HL-60/S4 treated with retinoic acid at 250 ng/mL for 4 days and 3 days (cell line): ENCODE data around the gene ZBTB4.

Experiments used
- in situ Hi-C: fragments of 300-500 bp; cut with MboI; formaldehyde crosslinking; loops from 2 replicates; pipeline ENCODE4 v1.7.0; 2022; ENCODE audit warnings: low sequenced_read_pairs

Gene ZBTB4

GRCh38 chr17:7426896-7427489 is 52.4 kb downstream of the ZBTB4 start:
- in situ Hi-C loops: no loop called here

GRCh38 chr17:7426203-7426863 is 53.1 kb downstream of the ZBTB4 start:
- in situ Hi-C loops: no loop called here

GRCh38 chr17:7425756-7426155 is 53.7 kb downstream of the ZBTB4 start:
- in situ Hi-C loops: no loop called here

- in situ Hi-C loops: no loop called here
Measured at GRCh38 chr17:7425316-7425715, 54.1 kb downstream of the ZBTB4 start, which contains the start of gene SPEM2. SPEM2 (plus strand) TSS chr17:7425616; CDS start chr17:7425689, 73 bp downstream.

- in situ Hi-C loops: no loop called here
Measured at GRCh38 chr17:7423679-7424078, 55.8 kb downstream of the ZBTB4 start.

GRCh38 chr17:7421186-7421585 is 58.2 kb downstream of the ZBTB4 start:
- in situ Hi-C loops: no loop called here

- in situ Hi-C loops: no loop called here
Measured at GRCh38 chr17:7419819-7420610, 59.4 kb downstream of the ZBTB4 start, which contains the start of gene SPEM1. SPEM1 (plus strand) TSS chr17:7420324; CDS start chr17:7420385, 61 bp downstream.

- in situ Hi-C loops: no loop called here
Measured at GRCh38 chr17:7418472-7419152, 60.8 kb downstream of the ZBTB4 start.

- in situ Hi-C loops: no loop called here
Measured at GRCh38 chr17:7417056-7417655, 62.3 kb downstream of the ZBTB4 start.

GRCh38 chr17:7416323-7416722 is 63.1 kb downstream of the ZBTB4 start:
- in situ Hi-C loops: no loop called here

- in situ Hi-C loops: no loop called here
Measured at GRCh38 chr17:7415784-7416183, 63.6 kb downstream of the ZBTB4 start.

- in situ Hi-C loops: no loop called here
Measured at GRCh38 chr17:7414837-7415236, 64.6 kb downstream of the ZBTB4 start.

- in situ Hi-C loops: no loop called here
Measured at GRCh38 chr17:7413346-7413985, 66.0 kb downstream of the ZBTB4 start.

GRCh38 chr17:7411427-7411750 is 68.0 kb downstream of the ZBTB4 start:
- in situ Hi-C loops: no loop called here

GRCh38 chr17:7410634-7411426 is 68.6 kb downstream of the ZBTB4 start:
- in situ Hi-C loops: no loop called here

- in situ Hi-C loops: no loop called here
Measured at GRCh38 chr17:7409716-7410115, 69.7 kb downstream of the ZBTB4 start.
